ENCODE results near the gene TIMP1. TPM values are rescaled to one million over a fixed set of nuclear protein-coding genes. Genes with fewer than 3 reads are reported as not detected.

Gene TIMP1
- total and polyA plus RNA-seq, 2 of the 13 experiments (the other 11 are each of a cell fraction or from before 2014, with no cell fraction given): 12.3 to 45.8 TPM

- Histone ChIP-seq H3K9me3 (ENCODE audit: low read length) (no peaks in the 10 kb centered on the region), H3K79me2 (ENCODE audit: insufficient read depth, low read length) (no peaks in the 10 kb centered on the region), H4K20me1 (ENCODE audit: insufficient read depth, low read length) (no peaks in the 10 kb centered on the region), H3K4me1 (ENCODE audit: insufficient read depth, low read length) (no peaks in the 10 kb centered on the region), H3K27ac (ENCODE audit: extremely low read length, insufficient read depth, low read length) (no peak overlapping the region), H3K4me3 (replicated peaks in 1 of 3; ENCODE audit: insufficient read depth in 1 of 3, low read depth in 2 of 3, low read length in 3 of 3) (no peak overlapping the region), H2AFZ (ENCODE audit: low read length) (no peak overlapping the region), H3K9ac (ENCODE audit: insufficient read depth, low read depth, low read length) (no peak overlapping the region), H3K4me2 (ENCODE audit: low read depth, low read length) (no peak overlapping the region), H3K36me3 (replicated peaks in 1 of 2; ENCODE audit: control insufficient read depth in 1 of 2, insufficient read depth in 2 of 2, low read length in 2 of 2) (no peaks in the 10 kb centered on the region), H3K27me3 (ENCODE audit: control insufficient read depth in 1 of 2, insufficient read depth in 2 of 2, low read length in 2 of 2) (peaks cover 0 to 6% of the 10 kb centered on the region in 2 experiments; a peak in 1 of 5 replicates)
- no peak for TF ChIP-seq ZNF335 (CRISPR knock-in tag; IDR thresholded peaks at IDR 0.05)
- TF ChIP-seq, protein P1, sequence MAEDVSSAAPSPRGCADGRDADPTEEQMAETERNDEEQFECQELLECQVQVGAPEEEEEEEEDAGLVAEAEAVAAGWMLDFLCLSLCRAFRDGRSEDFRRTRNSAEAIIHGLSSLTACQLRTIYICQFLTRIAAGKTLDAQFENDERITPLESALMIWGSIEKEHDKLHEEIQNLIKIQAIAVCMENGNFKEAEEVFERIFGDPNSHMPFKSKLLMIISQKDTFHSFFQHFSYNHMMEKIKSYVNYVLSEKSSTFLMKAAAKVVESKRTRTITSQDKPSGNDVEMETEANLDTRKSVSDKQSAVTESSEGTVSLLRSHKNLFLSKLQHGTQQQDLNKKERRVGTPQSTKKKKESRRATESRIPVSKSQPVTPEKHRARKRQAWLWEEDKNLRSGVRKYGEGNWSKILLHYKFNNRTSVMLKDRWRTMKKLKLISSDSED (CRISPR knock-in tag; IDR thresholded peaks at IDR 0.05): no peak
- ChIA-PET CTCF (ENCODE audit: low intra/inter-chr PET ratio, low total read pairs) (no interaction called here), POLR2A (no interaction called here)
- FAIRE-seq: no peak
- in situ Hi-C loops (cut with HindIII; ENCODE audit: extremely low pct_ligation_motif_present, low pct_unique_long_range_greater_than_20kb) (no loop called here), intact Hi-C loops (cut with micrococcal nuclease; ENCODE audit: unreplicated experiment) (no loop called here)
- 59% methylated on average over 18 of the region's 32 CpGs for WGBS (ENCODE audit: low lambda C conversion rate)
- BruUV-seq (replicated peaks): no TSS peak
- no peak for DNase-seq (ENCODE audit: low spot score)
- ATAC-seq: no peak
Measured at GRCh38 chrX:47618923-47619485, 36.8 kb downstream of the TIMP1 start.

DNA sequence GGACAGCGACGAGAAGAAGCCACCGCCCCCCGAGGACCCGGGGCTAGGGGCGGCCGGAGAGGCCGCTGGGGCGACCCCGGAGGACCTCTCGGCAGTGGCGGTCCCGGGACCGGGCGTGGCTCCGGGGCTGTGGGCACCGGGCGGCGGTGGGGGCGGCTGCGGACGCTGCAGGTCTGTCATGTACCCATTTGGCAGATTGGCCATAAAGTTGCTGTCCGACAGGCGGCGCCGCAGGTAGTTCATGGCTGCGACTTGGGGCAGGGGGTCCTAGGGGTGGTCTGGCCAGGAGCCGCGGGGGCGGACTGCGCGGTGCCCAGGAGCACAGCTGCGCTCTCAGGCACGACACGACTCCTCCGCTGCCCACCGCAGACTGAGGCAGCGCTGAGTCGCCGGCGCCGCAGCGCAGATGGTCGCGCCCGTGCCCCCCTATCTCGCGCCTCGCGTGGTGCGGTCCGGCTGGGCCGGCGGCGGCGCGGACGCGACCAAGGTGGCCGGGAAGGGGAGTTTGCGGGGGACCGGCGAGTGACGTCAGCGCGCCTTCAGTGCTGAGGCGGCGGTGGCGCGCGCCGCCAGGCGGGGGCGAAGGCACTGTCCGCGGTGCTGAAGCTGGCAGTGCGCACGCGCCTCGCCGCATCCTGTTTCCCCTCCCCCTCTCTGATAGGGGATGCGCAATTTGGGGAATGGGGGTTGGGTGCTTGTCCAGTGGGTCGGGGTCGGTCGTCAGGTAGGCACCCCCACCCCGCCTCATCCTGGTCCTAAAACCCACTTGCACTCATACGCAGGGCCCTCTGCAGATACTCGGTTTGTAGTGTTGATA, 37.5 kb downstream of the TIMP1 start, which contains the start of gene SYN1:
TSS of gene SYN1 (minus strand) at position 372 of the 817 bp plus-strand sequence. CDS start at position 243, 129 bp downstream.
- Histone ChIP-seq H3K9me3 (ENCODE audit: low read length) (no peaks in the 10 kb centered on the region), H2AFZ (ENCODE audit: low read length) (no peak within 1 kb of the TSS), H3K27me3 (ENCODE audit: control insufficient read depth in 1 of 2, insufficient read depth in 2 of 2, low read length in 2 of 2) (peaks cover 0 to 9% of the 10 kb centered on the region in 2 experiments; a peak in 1 of 5 replicates), H4K20me1 (ENCODE audit: insufficient read depth, low read length) (no peaks in the 10 kb centered on the region), H3K4me2 (ENCODE audit: low read depth, low read length) (peak within 1 kb of the TSS; percentile 51), H3K4me1 (ENCODE audit: insufficient read depth, low read length) (no peaks in the 10 kb centered on the region), H3K79me2 (ENCODE audit: insufficient read depth, low read length) (no peaks in the 10 kb centered on the region), H3K9ac (ENCODE audit: insufficient read depth, low read depth, low read length) (no peak within 1 kb of the TSS), H3K36me3 (replicated peaks in 1 of 2; ENCODE audit: control insufficient read depth in 1 of 2, insufficient read depth in 2 of 2, low read length in 2 of 2) (no peaks in the 10 kb centered on the region), H3K27ac (ENCODE audit: extremely low read length, insufficient read depth, low read length) (no peak within 1 kb of the TSS), H3K4me3 (replicated peaks in 1 of 3; ENCODE audit: insufficient read depth in 1 of 3, low read depth in 2 of 3, low read length in 3 of 3) (peak within 1 kb of the TSS in 2 of 3 experiments; percentile 27 to 50; a peak in 2 of 6 replicates)
- ChIA-PET CTCF (ENCODE audit: low intra/inter-chr PET ratio, low total read pairs) (no interaction called here), POLR2A (no interaction called here)
- DNase-seq (ENCODE audit: low spot score) (peak; percentile 18), FAIRE-seq (no peak), ATAC-seq (peak; percentile 80)
- in situ Hi-C loops (cut with HindIII; ENCODE audit: extremely low pct_ligation_motif_present, low pct_unique_long_range_greater_than_20kb) (no loop called here), intact Hi-C loops (cut with micrococcal nuclease; ENCODE audit: unreplicated experiment) (no loop called here)
- BruUV-seq (replicated peaks): no TSS peak
- no CpG with 5 or more reads among the region's 88 CpGs for WGBS (ENCODE audit: low lambda C conversion rate)
- TF ChIP-seq ZZZ3 (CRISPR knock-in tag; IDR thresholded peaks at IDR 0.05; ENCODE audit: borderline replicate concordance) (no peak), SRY (CRISPR knock-in tag; IDR thresholded peaks at IDR 0.05) (peak; percentile 80; the same call in 1 of the 2 replicates), ZNF331 (CRISPR knock-in tag; IDR thresholded peaks at IDR 0.05) (peak; percentile 58; the same call in 1 of the 2 replicates), FOSL2 (CRISPR knock-in tag; IDR thresholded peaks at IDR 0.05) (peak; percentile 56), CREBL2 (CRISPR knock-in tag; IDR thresholded peaks at IDR 0.05; ENCODE audit: borderline replicate concordance) (no peak), CHCHD3 (CRISPR knock-in tag; IDR thresholded peaks at IDR 0.05) (no peak), HOXA5 (CRISPR knock-in tag; IDR thresholded peaks at IDR 0.05) (peak; percentile 84), THAP11 (CRISPR knock-in tag; IDR thresholded peaks at IDR 0.05) (peak; percentile 56; the same call in 1 of the 2 replicates), IKZF1 (IDR thresholded peaks at IDR 0.05) (no peak), ZSCAN21 (CRISPR knock-in tag; IDR thresholded peaks at IDR 0.05; ENCODE audit: borderline replicate concordance) (peak; percentile 77; the same call in 1 of the 2 replicates)
- TF ChIP-seq, protein P2, sequence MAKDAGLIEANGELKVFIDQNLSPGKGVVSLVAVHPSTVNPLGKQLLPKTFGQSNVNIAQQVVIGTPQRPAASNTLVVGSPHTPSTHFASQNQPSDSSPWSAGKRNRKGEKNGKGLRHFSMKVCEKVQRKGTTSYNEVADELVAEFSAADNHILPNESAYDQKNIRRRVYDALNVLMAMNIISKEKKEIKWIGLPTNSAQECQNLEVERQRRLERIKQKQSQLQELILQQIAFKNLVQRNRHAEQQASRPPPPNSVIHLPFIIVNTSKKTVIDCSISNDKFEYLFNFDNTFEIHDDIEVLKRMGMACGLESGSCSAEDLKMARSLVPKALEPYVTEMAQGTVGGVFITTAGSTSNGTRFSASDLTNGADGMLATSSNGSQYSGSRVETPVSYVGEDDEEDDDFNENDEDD (CRISPR knock-in tag; IDR thresholded peaks at IDR 0.05; ENCODE audit: borderline replicate concordance): 0 out of 2 replicates have a peak, but pooled peaks have one; percentile 23
- TF ChIP-seq, protein P3, sequence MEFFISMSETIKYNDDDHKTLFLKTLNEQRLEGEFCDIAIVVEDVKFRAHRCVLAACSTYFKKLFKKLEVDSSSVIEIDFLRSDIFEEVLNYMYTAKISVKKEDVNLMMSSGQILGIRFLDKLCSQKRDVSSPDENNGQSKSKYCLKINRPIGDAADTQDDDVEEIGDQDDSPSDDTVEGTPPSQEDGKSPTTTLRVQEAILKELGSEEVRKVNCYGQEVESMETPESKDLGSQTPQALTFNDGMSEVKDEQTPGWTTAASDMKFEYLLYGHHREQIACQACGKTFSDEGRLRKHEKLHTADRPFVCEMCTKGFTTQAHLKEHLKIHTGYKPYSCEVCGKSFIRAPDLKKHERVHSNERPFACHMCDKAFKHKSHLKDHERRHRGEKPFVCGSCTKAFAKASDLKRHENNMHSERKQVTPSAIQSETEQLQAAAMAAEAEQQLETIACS (CRISPR knock-in tag; IDR thresholded peaks at IDR 0.05): peak; percentile 86

All from HepG2 (cell line).